Smooth muscle cell (in vitro differentiated cells): Measurements from ENCODE around the gene PUDP. TPM values are rescaled to one million over a fixed set of nuclear protein-coding genes. Genes with fewer than 3 reads are reported as not detected.

ENCODE experiments used
- DNase-seq: peaks from one replicate; lab custom pipeline; 2025; ENCODE audit not compliant: unreplicated experiment; lab: John Stamatoyannopoulos, UW
- H2AFZ ChIP-seq: fragments of 200-600 bp; sonication (generic); 2 replicates; pipeline ENCODE4 v1.6.0; 2016; ENCODE audit warnings: antibody characterized with exemption, low read depth, mild to moderate bottlenecking
- H3F3A ChIP-seq: fragments of 200-600 bp; sonication (generic); 2 replicates; pipeline ENCODE4 v1.6.0; 2017; ENCODE audit warnings: antibody characterized with exemption, low read depth
- H3K27ac ChIP-seq: fragments of 200-600 bp; sonication (generic); 2 replicates; pipeline ENCODE4 v1.5.1; 2016; ENCODE audit warnings: low read depth, mild to moderate bottlenecking
- H3K27me3 ChIP-seq: fragments of 200-600 bp; sonication (generic); 2 replicates; pipeline ENCODE4 v1.6.1; 2016; ENCODE audit warnings: low read depth, mild to moderate bottlenecking
- H3K36me3 ChIP-seq: fragments of 200-600 bp; sonication (generic); 2 replicates; pipeline ENCODE4 v1.5.1; 2016; ENCODE audit warnings: low read depth
- H3K4me1 ChIP-seq: fragments of 200-600 bp; sonication (generic); 2 replicates; pipeline ENCODE4 v1.5.1; 2016; ENCODE audit warnings: low read depth
- H3K4me2 ChIP-seq: fragments of 200-600 bp; sonication (generic); 2 replicates; pipeline ENCODE4 v1.6.0; 2016; ENCODE audit warnings: mild to moderate bottlenecking
- H3K4me3 ChIP-seq: fragments of 200-600 bp; sonication (generic); 2 replicates; pipeline ENCODE4 v1.5.1; 2016; ENCODE audit warnings: mild to moderate bottlenecking
- H3K79me2 ChIP-seq: fragments of 200-600 bp; sonication (generic); 2 replicates; pipeline ENCODE4 v1.6.0; 2016; ENCODE audit warnings: low read depth, mild to moderate bottlenecking
- H3K9ac ChIP-seq: fragments of 200-600 bp; sonication (generic); 2 replicates; pipeline ENCODE4 v1.6.0; 2016; ENCODE audit warnings: low read depth
- H3K9me3 ChIP-seq: fragments of 200-600 bp; sonication (generic); replicated peaks from 2 replicates; pipeline ENCODE4 v1.5.1; 2016; ENCODE audit warnings: low read depth
- H4K20me1 ChIP-seq: fragments of 200-600 bp; sonication (generic); 2 replicates; pipeline ENCODE4 v1.6.0; 2016; ENCODE audit warnings: low read depth
- CTCF ChIP-seq: fragments of 200-600 bp; sonication (generic); IDR thresholded peaks from 2 replicates; pipeline ENCODE4 v1.5.1; 2017; ENCODE audit warnings: borderline replicate concordance, mild to moderate bottlenecking, antibody characterized with exemption; ENCODE audit not compliant: insufficient read depth, poor library complexity, severe bottlenecking
- WGBS: methylation state at CpG from one replicate; pipeline ENCODE4 v1.1.7; 2016; ENCODE audit warnings: low lambda C conversion rate; 5-methylcytosine and 5-hydroxymethylcytosine counted together
- polyA plus RNA-seq: library from polyadenylated mRNA; unstranded; fragments of >200 nt; fragmentation: Nextera tagmentation; extraction: Ambion mirVana; gene quantifications from 2 replicates; pipeline ENCODE4 v1.2.1, GENCODE V29; 2016
- total RNA-seq: library from RNA; depleted of rRNA; stranded (reverse); fragments of >200 nt; gene quantifications from 2 replicates; pipeline ENCODE4 v1.2.3, GENCODE V29; 2014

The PUDP gene
- total and polyA plus RNA-seq, 2 experiments from 2014 or later, result 13.2 to 19.5 TPM

GRCh38 chrX:7153231-7153630, 5.3 kb upstream of the PUDP start:
- Histone ChIP-seq H3K27ac (no peak overlapping the region), H2AFZ (no peak overlapping the region), H3K79me2 (no peaks in the 10 kb centered on the region), H3F3A (no peaks in the 10 kb centered on the region), H3K36me3 (no peaks in the 10 kb centered on the region), H3K4me1 (no peaks in the 10 kb centered on the region), H4K20me1 (no peaks in the 10 kb centered on the region), H3K27me3 (no peaks in the 10 kb centered on the region), H3K4me2 (no peak overlapping the region), H3K9me3 (no peaks in the 10 kb centered on the region), H3K9ac (no peak overlapping the region), H3K4me3 (no peak overlapping the region)
- no peak for TF ChIP-seq CTCF
- DNase-seq, result no peak
- 62% methylated on average over 2 of the region's 2 CpGs for WGBS

- H3K36me3 ChIP-seq, result no peaks in the 10 kb centered on the region
- H2AFZ ChIP-seq, result no peak overlapping the region
- H3K4me2 ChIP-seq, result no peak overlapping the region
- no peaks in the 10 kb centered on the region for H3F3A ChIP-seq
- no peaks in the 10 kb centered on the region for H3K4me1 ChIP-seq
- H3K9ac ChIP-seq, result no peak overlapping the region
- no peak for TF ChIP-seq CTCF
- DNase-seq, result no peak
- no peak overlapping the region for H3K27ac ChIP-seq
- H3K27me3 ChIP-seq, result no peaks in the 10 kb centered on the region
- no peak overlapping the region for H3K4me3 ChIP-seq
- no peaks in the 10 kb centered on the region for H3K9me3 ChIP-seq
- 84% methylated on average over 5 of the region's 5 CpGs for WGBS
- no peaks in the 10 kb centered on the region for H3K79me2 ChIP-seq
- no peaks in the 10 kb centered on the region for H4K20me1 ChIP-seq
Observed at GRCh38 chrX:7149411-7149810, 1.5 kb upstream of the PUDP start.

- Histone ChIP-seq H4K20me1 (no peaks in the 10 kb centered on the region), H3K4me3 (peak within 1 kb of the TSS; percentile 88), H3F3A (no peaks in the 10 kb centered on the region), H2AFZ (peak within 1 kb of the TSS; percentile 98), H3K9me3 (no peaks in the 10 kb centered on the region), H3K36me3 (no peaks in the 10 kb centered on the region), H3K9ac (no peak within 1 kb of the TSS), H3K79me2 (no peaks in the 10 kb centered on the region), H3K27me3 (no peaks in the 10 kb centered on the region), H3K4me2 (peak within 1 kb of the TSS; percentile 91), H3K27ac (no peak within 1 kb of the TSS), H3K4me1 (no peaks in the 10 kb centered on the region)
- WGBS, result 36% methylated on average over 46 of the region's 61 CpGs
- TF ChIP-seq CTCF, result no peak
- peak; percentile 20 for DNase-seq
Observed at GRCh38 chrX:7147413-7147977, 458 bp downstream of the PUDP start, which contains the start of gene STS. TSS of gene STS (plus strand) at chrX:7147712. CDS start at chrX:7253200, 105,488 bp downstream.

GRCh38 chrX:7146703-7147412, 1.1 kb downstream of the PUDP start:
- Histone ChIP-seq H4K20me1 (no peaks in the 10 kb centered on the region), H3F3A (no peaks in the 10 kb centered on the region), H3K9me3 (no peaks in the 10 kb centered on the region), H3K27me3 (no peaks in the 10 kb centered on the region), H3K36me3 (no peaks in the 10 kb centered on the region), H3K27ac (no peak overlapping the region), H3K4me2 (peak overlapping the region; percentile 91), H3K79me2 (no peaks in the 10 kb centered on the region), H3K9ac (no peak overlapping the region), H3K4me3 (peak overlapping the region; percentile 88), H3K4me1 (no peaks in the 10 kb centered on the region), H2AFZ (no peak overlapping the region)
- 50% methylated on average over 13 of the region's 13 CpGs for WGBS
- no peak for TF ChIP-seq CTCF
- DNase-seq, result no peak
